HepG2 (cell line): ENCODE measurements around the gene CCN2. TPM values are rescaled to one million over a fixed set of nuclear protein-coding genes. Genes with fewer than 3 reads are reported as not detected.

ENCODE experiments used
- ATAC-seq: fragments of 200-7000 bp; cut with Tn5 transposase; 3 replicates; pipeline ENCODE4 v1.9.1; 2020; ENCODE audit warnings: mild to moderate bottlenecking, moderate library complexity
- BruUV-seq: library from RNA; stranded (reverse); fragments of 400-500 nt; replicated peaks from 2 replicates; lab custom pipeline; 2021; lab: Mats Ljungman, UMichigan
- CTCF ChIA-PET: fragments of 300-600 bp; formaldehyde crosslinking; extraction: SDS; loops from one replicate; lab custom pipeline; 2021; ENCODE audit warnings: low total read pairs, inconsistent platforms, low intra/inter-chr PET ratio; lab: Yijun Ruan, JAX
- POLR2A ChIA-PET: fragments of 350-600 bp; sonication (Branson Sonifier 250); formaldehyde crosslinking; loops from one replicate; lab custom pipeline; 2020; ENCODE audit warnings: antibody characterized with exemption, inconsistent platforms; lab: Yijun Ruan, JAX
- DNase-seq: peaks from one replicate; pipeline ENCODE4 v3.0.0-alpha.2; 2015; ENCODE audit warnings: low spot score
- FAIRE-seq: peaks from 3 replicates; lab custom pipeline; 2011; peaks lifted over from hg19 to GRCh38; lab: Jason Lieb, UNC
- H2AFZ ChIP-seq: one replicate; pipeline ENCODE4 v1.6.1; 2011; ENCODE audit warnings: low read length, inconsistent platforms
- H3K27ac ChIP-seq: fragments of 300-600 bp; 3 replicates; pipeline ENCODE4 v1.8.0; 2011; ENCODE audit warnings: mixed run types, mild to moderate bottlenecking, mixed read lengths, low read length, inconsistent platforms; ENCODE audit not compliant: insufficient read depth; ENCODE audit errors: extremely low read length
- H3K27me3 ChIP-seq, 2 experiments: fragments of 200-600 bp in 1 of 2; 2 replicates in 1 of 2; 3 replicates in 1 of 2; pipeline versions ENCODE4 v1.6.0 to v1.8.0; 2011; ENCODE audit warnings: low read length in 2 of 2, mild to moderate bottlenecking in 2 of 2, moderate library complexity in 2 of 2, inconsistent platforms in 1 of 2; ENCODE audit not compliant: insufficient read depth in 2 of 2, control insufficient read depth in 1 of 2
- H3K36me3 ChIP-seq, 2 experiments: fragments of 200-600 bp in 1 of 2; replicated peaks in 1 of 2; 2 replicates in 1 of 2; 3 replicates in 1 of 2; pipeline versions ENCODE4 v1.5.1 to v1.8.0; 2011; ENCODE audit warnings: low read length in 2 of 2, inconsistent platforms in 1 of 2; ENCODE audit not compliant: insufficient read depth in 2 of 2, control insufficient read depth in 1 of 2
- H3K4me1 ChIP-seq: 2 replicates; pipeline ENCODE4 v1.5.1; 2012; ENCODE audit warnings: low read length, inconsistent platforms; ENCODE audit not compliant: insufficient read depth
- H3K4me2 ChIP-seq: 2 replicates; pipeline ENCODE4 v1.6.0; 2011; ENCODE audit warnings: low read depth, low read length, inconsistent platforms
- H3K4me3 ChIP-seq, 3 experiments: fragments of 200-600 bp in 1 of 3; sonication (generic), shearing (Covaris generic) in 1 of 3; replicated peaks in 1 of 3; 2 replicates each; pipeline ENCODE4 v1.5.1; 2011 to 2016; ENCODE audit warnings: low read length in 3 of 3, inconsistent platforms in 2 of 3, low read depth in 2 of 3, mild to moderate bottlenecking in 2 of 3, control low read depth in 1 of 3, mixed read lengths in 1 of 3; ENCODE audit not compliant: insufficient read depth in 1 of 3
- H3K79me2 ChIP-seq: one replicate; pipeline ENCODE4 v1.6.1; 2011; ENCODE audit warnings: low read length, inconsistent platforms; ENCODE audit not compliant: insufficient read depth
- H3K9ac ChIP-seq: 2 replicates; pipeline ENCODE4 v1.6.0; 2011; ENCODE audit warnings: mild to moderate bottlenecking, low read depth, low read length, inconsistent platforms; ENCODE audit not compliant: insufficient read depth
- H3K9me3 ChIP-seq: 2 replicates; pipeline ENCODE4 v1.5.1; 2012; ENCODE audit warnings: mild to moderate bottlenecking, low read length
- H4K20me1 ChIP-seq: 2 replicates; pipeline ENCODE4 v1.6.0; 2011; ENCODE audit warnings: inconsistent platforms, mild to moderate bottlenecking, low read length, moderate library complexity; ENCODE audit not compliant: insufficient read depth
- BCL6 ChIP-seq: IDR thresholded peaks from 2 replicates; pipeline ENCODE4 v1.6.1; 2016; ENCODE audit warnings: missing genetic modification reagents, missing compliant biosample characterization
- EP300 ChIP-seq, 3 experiments: sonication (generic) in 1 of 3; formaldehyde crosslinking in 1 of 3; IDR thresholded peaks; 2 replicates each; pipeline versions ENCODE4 v1.5.1 to v1.6.1; 2011 to 2020; ENCODE audit warnings: low read depth in 2 of 3, low read length in 2 of 3, borderline replicate concordance in 1 of 3, improper control_type of control experiment in 1 of 3, mild to moderate bottlenecking in 1 of 3, missing genetic modification reagents in 1 of 3, moderate library complexity in 1 of 3
- FOXA3 ChIP-seq: IDR thresholded peaks from 2 replicates; pipeline ENCODE4 v1.6.1; 2016; ENCODE audit warnings: missing genetic modification reagents, missing compliant biosample characterization
- ISL2 ChIP-seq: sonication (generic); formaldehyde crosslinking; IDR thresholded peaks from 2 replicates; pipeline ENCODE4 v1.5.0; 2020; ENCODE audit warnings: missing genetic modification reagents
- MXI1 ChIP-seq: IDR thresholded peaks from 3 replicates; pipeline ENCODE4 v1.6.1; 2012; ENCODE audit warnings: low read depth, low read length, inconsistent platforms, borderline replicate concordance
- NCOR1 ChIP-seq: fragments of 200-600 bp; sonication (generic); IDR thresholded peaks from 2 replicates; pipeline ENCODE4 v1.7.0; 2017; ENCODE audit warnings: antibody characterized with exemption, low read length, borderline replicate concordance
- NFIC ChIP-seq: IDR thresholded peaks from 2 replicates; pipeline ENCODE4 v1.6.1; 2012; ENCODE audit warnings: mild to moderate bottlenecking, low read length, inconsistent platforms
- SCMH1 ChIP-seq: sonication (generic); formaldehyde crosslinking; IDR thresholded peaks from 2 replicates; pipeline ENCODE4 v1.9.0; 2021; ENCODE audit warnings: missing genetic modification reagents, mild to moderate bottlenecking, borderline replicate concordance
- SNAPC2 ChIP-seq: sonication (generic); formaldehyde crosslinking; IDR thresholded peaks from 2 replicates; pipeline ENCODE4 v1.8.1; 2022; ENCODE audit warnings: mild to moderate bottlenecking, missing genetic modification reagents
- TCF7 ChIP-seq: sonication (generic); IDR thresholded peaks from 2 replicates; pipeline ENCODE4 v1.6.1; 2016; ENCODE audit warnings: antibody characterized with exemption, low read depth
- TRIM24 ChIP-seq: sonication (generic); formaldehyde crosslinking; IDR thresholded peaks from 2 replicates; pipeline ENCODE4 v1.8.0; 2022; ENCODE audit warnings: mild to moderate bottlenecking, missing genetic modification reagents
- ZFP90 ChIP-seq: sonication (generic); formaldehyde crosslinking; IDR thresholded peaks from 2 replicates; pipeline ENCODE4 v1.8.0; 2022; ENCODE audit warnings: missing genetic modification reagents, mild to moderate bottlenecking, inconsistent platforms, borderline replicate concordance
- ZNF232 ChIP-seq: sonication (generic); formaldehyde crosslinking; IDR thresholded peaks from 2 replicates; pipeline ENCODE4 v1.4.0; 2020; ENCODE audit warnings: missing genetic modification reagents, borderline replicate concordance
- ZNF775 ChIP-seq: sonication (generic); formaldehyde crosslinking; IDR thresholded peaks from 2 replicates; pipeline ENCODE4 v1.4.0; 2020; ENCODE audit warnings: missing genetic modification reagents, mild to moderate bottlenecking, moderate library complexity, borderline replicate concordance
- WGBS: methylation state at CpG from one replicate; pipeline ENCODE4 v1.1.6; 2017; ENCODE audit warnings: low lambda C conversion rate; 5-methylcytosine and 5-hydroxymethylcytosine counted together
- in situ Hi-C: cut with HindIII; loops from 2 replicates; pipeline ENCODE4 v1.10.0; 2017; ENCODE audit warnings: low pct_unique_long_range_greater_than_20kb; ENCODE audit not compliant: extremely low pct_ligation_motif_present
- intact Hi-C: fragments of 100-400 bp; cut with micrococcal nuclease; formaldehyde crosslinking; loops from one replicate; pipeline ENCODE4 v1.10.0; 2022; ENCODE audit not compliant: unreplicated experiment
- polyA plus RNA-seq, 8 experiments: library from polyadenylated mRNA; depleted of rRNA in 3 of 8; stranded (reverse) in 7 of 8; unstranded in 1 of 8; fragments of >200 nt; fragmentation: Illumina TruSeq in 4 of 8; extraction: Trizol in 4 of 8; gene quantifications; 2 replicates each; pipeline versions ENCODE4 v1.2.1 to v1.2.3, GENCODE V29; 2011 to 2016; ENCODE audit warnings: low read depth in 4 of 8, missing spikeins in 1 of 8, mixed read lengths in 1 of 8; ENCODE audit not compliant: insufficient read depth in 1 of 8
- total RNA-seq, 5 experiments: library from RNA; depleted of rRNA; stranded (reverse); fragments of >200 nt; fragmentation: Illumina TruSeq; extraction: Trizol; gene quantifications; 2 replicates each; pipeline ENCODE4 v1.2.3, GENCODE V29; 2016; ENCODE audit warnings: low read depth in 1 of 5
- TF ChIP-seq, protein P1 (sequence below): sonication (generic); formaldehyde crosslinking; IDR thresholded peaks from 2 replicates; pipeline ENCODE4 v1.9.0; 2022; ENCODE audit warnings: low read depth, missing genetic modification reagents

Gene CCN2
- total and polyA plus RNA-seq, 2 of the 13 experiments (the other 11 are each of a cell fraction or from before 2014, with no cell fraction given), result 34.7 to 316 TPM

- 0 out of 2 replicates have a peak, but pooled peaks have one; percentile 4 for TF ChIP-seq SNAPC2 (CRISPR knock-in tag)
- no peak for TF ChIP-seq SCMH1
- TF ChIP-seq, protein P1, sequence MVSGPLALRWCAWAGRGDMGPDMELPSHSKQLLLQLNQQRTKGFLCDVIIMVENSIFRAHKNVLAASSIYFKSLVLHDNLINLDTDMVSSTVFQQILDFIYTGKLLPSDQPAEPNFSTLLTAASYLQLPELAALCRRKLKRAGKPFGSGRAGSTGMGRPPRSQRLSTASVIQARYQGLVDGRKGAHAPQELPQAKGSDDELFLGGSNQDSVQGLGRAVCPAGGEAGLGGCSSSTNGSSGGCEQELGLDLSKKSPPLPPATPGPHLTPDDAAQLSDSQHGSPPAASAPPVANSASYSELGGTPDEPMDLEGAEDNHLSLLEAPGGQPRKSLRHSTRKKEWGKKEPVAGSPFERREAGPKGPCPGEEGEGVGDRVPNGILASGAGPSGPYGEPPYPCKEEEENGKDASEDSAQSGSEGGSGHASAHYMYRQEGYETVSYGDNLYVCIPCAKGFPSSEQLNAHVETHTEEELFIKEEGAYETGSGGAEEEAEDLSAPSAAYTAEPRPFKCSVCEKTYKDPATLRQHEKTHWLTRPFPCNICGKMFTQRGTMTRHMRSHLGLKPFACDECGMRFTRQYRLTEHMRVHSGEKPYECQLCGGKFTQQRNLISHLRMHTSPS (CRISPR knock-in tag), result no peak
- intact Hi-C loops (loop anchor here (5.0 to 10.0 kb wide), 2 partner anchors 85 to 578 kb away; partner anchors contain the start of gene STX7), in situ Hi-C loops (no loop called here)
- H3K9me3 ChIP-seq, result no peaks in the 10 kb centered on the region
- POLR2A ChIA-PET, result interaction anchor here (1.1 to 6.3 kb wide), 5 partner anchors 12 to 44 kb away, joined by 4 to 217 read pairs (median 19); partner anchors contain the start of gene CCN2
- H3K36me3 ChIP-seq, result no peaks in the 10 kb centered on the region
- peaks cover 46% of the 10 kb centered on the region for H3K4me1 ChIP-seq
- no peak overlapping the region for H2AFZ ChIP-seq
- peak overlapping the region in 1 of 3 experiments; percentile 7; a peak in 1 of 6 replicates for H3K4me3 ChIP-seq
- CTCF ChIA-PET, result no interaction called here
- ATAC-seq (no peak), FAIRE-seq (no peak), DNase-seq (no peak)
- no peak overlapping the region for H3K9ac ChIP-seq
- H3K27ac ChIP-seq, result peak overlapping the region; percentile 56
- H3K4me2 ChIP-seq, result peak overlapping the region; percentile 52; the same call in 1 of the 2 replicates
- H3K79me2 ChIP-seq, result no peaks in the 10 kb centered on the region
- BruUV-seq, result no TSS peak
- 45% methylated on average over 2 of the region's 2 CpGs for WGBS
- H4K20me1 ChIP-seq, result no peaks in the 10 kb centered on the region
- no peaks in the 10 kb centered on the region for H3K27me3 ChIP-seq
Measured at GRCh38 chr6:131937226-131937625, 13.9 kb downstream of the CCN2 start.

GRCh38 chr6:131936156-131936555 is 15.0 kb downstream of the CCN2 start:
- no TSS peak for BruUV-seq
- in situ Hi-C loops (no loop called here), intact Hi-C loops (loop anchor here (5.0 to 10.0 kb wide), 2 partner anchors 86 to 579 kb away; partner anchors contain the start of gene STX7)
- Histone ChIP-seq H4K20me1 (no peaks in the 10 kb centered on the region), H3K79me2 (no peaks in the 10 kb centered on the region), H3K4me3 (no peak overlapping the region), H3K9me3 (no peaks in the 10 kb centered on the region), H3K27ac (no peak overlapping the region), H3K27me3 (no peaks in the 10 kb centered on the region), H3K36me3 (no peaks in the 10 kb centered on the region), H3K4me1 (peaks cover 55% of the 10 kb centered on the region), H2AFZ (no peak overlapping the region), H3K4me2 (no peak overlapping the region), H3K9ac (no peak overlapping the region)
- WGBS, result 37% methylated on average over 4 of the region's 4 CpGs
- DNase-seq (peak; percentile 40), FAIRE-seq (no peak), ATAC-seq (no peak)
- CTCF ChIA-PET, result no interaction called here
- POLR2A ChIA-PET, result interaction anchor here (6.3 kb wide), 1 partner anchor 13 kb away, joined by 217 read pairs; the partner anchor contains the start of gene CCN2
- peak; percentile 70; the same call in 1 of the 2 replicates for TF ChIP-seq NCOR1
- TF ChIP-seq MXI1, result no peak
- TF ChIP-seq FOXA3 (CRISPR knock-in tag), result peak; percentile 50; the same call in 1 of the 2 replicates
- TF ChIP-seq EP300 (IDR thresholded peaks at IDR 0.05; ENCODE audit: low read depth in 2 of 2, low read length in 2 of 2), result peak in 1 of 2 experiments; percentile 72; a peak in 1 of 4 replicates
- no peak for TF ChIP-seq EP300 (CRISPR knock-in tag; IDR thresholded peaks at IDR 0.05; ENCODE audit: borderline replicate concordance)
- TF ChIP-seq TCF7, result 0 out of 2 replicates have a peak, but pooled peaks have one; percentile 6
- TF ChIP-seq NFIC, result peak; percentile 41; the same call in 1 of the 2 replicates
- 0 out of 2 replicates have a peak, but pooled peaks have one; percentile 47 for TF ChIP-seq TRIM24 (CRISPR knock-in tag)
- TF ChIP-seq ZNF775 (CRISPR knock-in tag), result peak; percentile 95
- no peak for TF ChIP-seq ISL2
- no peak for TF ChIP-seq ZFP90 (CRISPR knock-in tag)
- TF ChIP-seq ZNF232 (CRISPR knock-in tag), result no peak
- peak; percentile 51 for TF ChIP-seq BCL6 (CRISPR knock-in tag)
